GM18520 (cell line): ENCODE data around the gene SEMA3C.

ENCODE experiments used
- ATAC-seq: cut with Tn5 transposase; IDR thresholded peaks from one replicate; pipeline ENCODE4 v1.9.1; 2021; ENCODE audit not compliant: unreplicated experiment

Gene SEMA3C

GRCh38 chr7:80918909-80919721, at the start of gene SEMA3C:
Gene SEMA3C, minus strand, starts transcription at chr7:80919051. Its CDS starts 2,270 bp downstream, at chr7:80916781.
- ATAC-seq = no peak

- no peak for ATAC-seq
Observed at GRCh38 chr7:80968606-80969005, 49.8 kb upstream of the SEMA3C start.

- no peak for ATAC-seq
Observed at GRCh38 chr7:80967917-80968297, 49.1 kb upstream of the SEMA3C start.

- ATAC-seq = no peak
Observed at GRCh38 chr7:80967071-80967916, 48.4 kb upstream of the SEMA3C start.

GRCh38 chr7:80960244-80960795, 41.5 kb upstream of the SEMA3C start:
- no peak for ATAC-seq

- ATAC-seq = no peak
Observed at GRCh38 chr7:80957226-80957777, 38.5 kb upstream of the SEMA3C start.

GRCh38 chr7:80954191-80954590, 35.3 kb upstream of the SEMA3C start:
- no peak for ATAC-seq

GRCh38 chr7:80950550-80950967, 31.7 kb upstream of the SEMA3C start:
- ATAC-seq = no peak

GRCh38 chr7:80949449-80949848, 30.6 kb upstream of the SEMA3C start:
- no peak for ATAC-seq

GRCh38 chr7:80946858-80947257, 28.0 kb upstream of the SEMA3C start:
- no peak for ATAC-seq

GRCh38 chr7:80945976-80946375, 27.1 kb upstream of the SEMA3C start:
- no peak for ATAC-seq

- no peak for ATAC-seq
Observed at GRCh38 chr7:80943342-80943741, 24.5 kb upstream of the SEMA3C start.

GRCh38 chr7:80942261-80943041, 23.6 kb upstream of the SEMA3C start:
- ATAC-seq = no peak

- no peak for ATAC-seq
Observed at GRCh38 chr7:80941208-80941758, 22.4 kb upstream of the SEMA3C start.

- no peak for ATAC-seq
Observed at GRCh38 chr7:80940539-80941207, 21.8 kb upstream of the SEMA3C start.

GRCh38 chr7:80937336-80937735, 18.5 kb upstream of the SEMA3C start:
- ATAC-seq = no peak

- no peak for ATAC-seq
Observed at GRCh38 chr7:80935991-80936780, 17.3 kb upstream of the SEMA3C start.

- ATAC-seq = no peak
Observed at GRCh38 chr7:80934321-80934720, 15.5 kb upstream of the SEMA3C start.

- ATAC-seq = no peak
Observed at GRCh38 chr7:80932536-80932935, 13.7 kb upstream of the SEMA3C start.
